Measurements from ENCODE around the gene CCDC30.

The CCDC30 gene

GRCh38 chr1:42698081-42698813 is 235.2 kb downstream of the CCDC30 start:
- no peak for DNase-seq

GRCh38 chr1:42700006-42700405 is 236.9 kb downstream of the CCDC30 start:
- no peak for DNase-seq

DNA sequence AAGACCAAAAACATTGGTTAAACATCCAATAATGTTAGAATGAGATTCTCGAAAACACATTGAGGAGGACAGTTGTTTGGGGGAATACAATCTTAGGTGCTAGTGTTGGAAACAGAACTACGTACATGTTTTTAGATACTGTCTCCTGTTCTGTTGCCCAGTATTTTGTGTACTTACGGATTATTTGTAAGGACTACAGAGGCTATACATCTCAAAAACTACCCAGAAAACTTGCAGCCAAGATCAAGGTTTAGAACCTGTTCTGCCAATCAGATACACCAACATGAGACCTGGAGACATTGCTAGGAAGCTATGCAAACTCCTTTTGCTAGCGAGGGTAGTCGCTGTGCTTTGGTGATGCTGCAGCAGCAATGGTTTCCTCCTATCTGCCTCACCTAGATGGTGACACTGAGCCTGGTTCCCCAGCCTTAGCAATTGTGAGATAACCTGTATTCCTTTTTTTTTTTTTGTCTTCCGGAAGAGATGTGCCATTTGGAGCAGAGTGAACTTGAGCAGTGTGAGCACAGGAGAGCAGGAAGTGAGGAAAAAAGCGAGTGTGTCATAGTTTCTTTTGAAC is 240.9 kb downstream of the CCDC30 start:
- DNase-seq: no peak

Measured in CD4-positive, alpha-beta T cell treated with Interleukin-1 beta for 1 hour (primary cell).